HG02981 (cell line): ENCODE results near the gene KRT25.

ENCODE experiments used
- ATAC-seq: cut with Tn5 transposase; IDR thresholded peaks from one replicate; pipeline ENCODE4 v1.9.1; 2021; ENCODE audit warnings: mild to moderate bottlenecking, moderate library complexity; ENCODE audit not compliant: unreplicated experiment

Gene KRT25

GRCh38 chr17:40755231-40755630 is at the start of gene KRT25:
Gene KRT25, minus strand, starts transcription at chr17:40755331. Its CDS starts 60 bp downstream, at chr17:40755271.
- no peak for ATAC-seq

- no peak for ATAC-seq
Measured at GRCh38 chr17:40803617-40804082, 48.5 kb upstream of the KRT25 start.

GRCh38 chr17:40801157-40801556 is 46.0 kb upstream of the KRT25 start:
- no peak for ATAC-seq

GRCh38 chr17:40800381-40800780 is 45.2 kb upstream of the KRT25 start:
- ATAC-seq, result no peak

- ATAC-seq, result no peak
Measured at GRCh38 chr17:40799859-40800258, 44.7 kb upstream of the KRT25 start, which contains the start of gene KRT28. Gene KRT28, minus strand, starts transcription at chr17:40799959. Its CDS starts 66 bp downstream, at chr17:40799893.

GRCh38 chr17:40796846-40797245 is 41.7 kb upstream of the KRT25 start:
- no peak for ATAC-seq

- no peak for ATAC-seq
Measured at GRCh38 chr17:40795019-40795667, 40.0 kb upstream of the KRT25 start.

GRCh38 chr17:40794466-40794865 is 39.3 kb upstream of the KRT25 start:
- no peak for ATAC-seq

- no peak for ATAC-seq
Measured at GRCh38 chr17:40793832-40794231, 38.7 kb upstream of the KRT25 start.

GRCh38 chr17:40791787-40792436 is 36.8 kb upstream of the KRT25 start:
- ATAC-seq, result no peak

- no peak for ATAC-seq
Measured at GRCh38 chr17:40791111-40791510, 36.0 kb upstream of the KRT25 start.

- ATAC-seq, result no peak
Measured at GRCh38 chr17:40782450-40782849, 27.3 kb upstream of the KRT25 start, which contains the start of gene KRT27. Gene KRT27, minus strand, starts transcription at chr17:40782550. Its CDS starts 57 bp downstream, at chr17:40782493.

- no peak for ATAC-seq
Measured at GRCh38 chr17:40779181-40779909, 24.2 kb upstream of the KRT25 start.

GRCh38 chr17:40778461-40778860 is 23.3 kb upstream of the KRT25 start:
- no peak for ATAC-seq

GRCh38 chr17:40777971-40778370 is 22.8 kb upstream of the KRT25 start:
- no peak for ATAC-seq

GRCh38 chr17:40777459-40777858 is 22.3 kb upstream of the KRT25 start:
- no peak for ATAC-seq

GRCh38 chr17:40775945-40776344 is 20.8 kb upstream of the KRT25 start:
- ATAC-seq, result no peak

GRCh38 chr17:40772101-40772500 is 17.0 kb upstream of the KRT25 start, which contains the start of gene KRT26:
Gene KRT26, minus strand, starts transcription at chr17:40772201. Its CDS starts 88 bp downstream, at chr17:40772113.
- ATAC-seq, result no peak

- ATAC-seq, result no peak
Measured at GRCh38 chr17:40765657-40766056, 10.5 kb upstream of the KRT25 start.

GRCh38 chr17:40763752-40764151 is 8.6 kb upstream of the KRT25 start:
- no peak for ATAC-seq
